Measurements from ENCODE around the gene FARP1. TPM values are rescaled to one million over a fixed set of nuclear protein-coding genes. Genes with fewer than 3 reads are reported as not detected.
"Not testable (repeated sequence)": the region's sequence is repeated elsewhere in the genome, so short reads cannot be mapped to it uniquely, and the experiment has no call there.

The FARP1 gene
- polyA plus RNA-seq, 3 donors: 8.3 to 20.7 (median 9.6) TPM

DNA sequence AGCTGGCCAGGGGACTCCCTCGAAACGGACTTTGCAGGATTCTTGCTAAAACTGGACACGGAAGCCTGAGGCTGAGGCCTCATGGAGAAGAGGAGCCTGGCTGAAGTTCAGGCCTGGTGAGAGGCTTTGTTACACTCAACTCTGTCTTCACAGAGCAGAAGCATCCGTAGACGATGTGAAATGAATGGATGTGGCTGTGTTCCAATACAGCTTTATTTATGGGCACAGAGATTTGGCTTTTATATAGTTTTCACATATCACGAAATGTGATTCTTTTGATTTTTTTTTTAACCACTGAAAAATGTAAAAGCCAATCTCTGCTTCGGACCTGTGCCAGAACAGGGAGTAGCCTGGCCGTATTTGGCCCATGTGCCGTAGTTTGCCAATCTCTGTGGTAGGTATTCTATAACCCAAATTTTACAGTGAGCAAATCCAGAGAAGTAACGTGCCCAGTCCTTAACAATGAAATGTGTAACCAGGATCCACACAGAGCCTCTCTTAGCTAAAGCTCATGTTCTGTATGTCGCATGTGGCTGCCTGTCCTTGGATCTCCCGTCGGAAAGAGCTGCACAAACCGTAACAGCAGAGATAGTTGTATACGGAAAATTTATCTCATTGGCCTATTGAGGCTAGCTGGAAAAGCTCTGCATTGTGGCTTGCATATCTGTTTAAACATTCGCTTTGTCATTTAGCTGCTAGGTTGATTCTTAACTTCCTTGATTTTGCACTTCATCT lies 205.7 kb downstream of the FARP1 start:
- H3K27ac ChIP-seq (ENCODE audit: low read depth, low read length): no peak overlapping the region
- 78 to 84% (median 81%) methylated on average over 16 of the region's 16 CpGs for WGBS, 3 donors

GRCh38 chr13:98349731-98350305 lies 206.9 kb downstream of the FARP1 start:
- 75 to 79% (median 77%) methylated on average over 11 of the region's 11 CpGs for WGBS, 3 donors

GRCh38 chr13:98350746-98351330 lies 207.9 kb downstream of the FARP1 start:
- WGBS, 3 donors: 96 to 98% (median 96%) methylated on average over 9 of the region's 9 CpGs
- H3K27ac ChIP-seq (ENCODE audit: low read depth, low read length): no peak overlapping the region

More at GRCh38 chr13:98349731-98350305, 206.9 kb downstream of the FARP1 start:
- no peak overlapping the region for H3K27ac ChIP-seq (ENCODE audit: low read depth, low read length)

GRCh38 chr13:98351636-98352035 lies 208.7 kb downstream of the FARP1 start:
- WGBS, 3 donors: 94 to 98% (median 94%) methylated on average over 8 of the region's 8 CpGs

DNA sequence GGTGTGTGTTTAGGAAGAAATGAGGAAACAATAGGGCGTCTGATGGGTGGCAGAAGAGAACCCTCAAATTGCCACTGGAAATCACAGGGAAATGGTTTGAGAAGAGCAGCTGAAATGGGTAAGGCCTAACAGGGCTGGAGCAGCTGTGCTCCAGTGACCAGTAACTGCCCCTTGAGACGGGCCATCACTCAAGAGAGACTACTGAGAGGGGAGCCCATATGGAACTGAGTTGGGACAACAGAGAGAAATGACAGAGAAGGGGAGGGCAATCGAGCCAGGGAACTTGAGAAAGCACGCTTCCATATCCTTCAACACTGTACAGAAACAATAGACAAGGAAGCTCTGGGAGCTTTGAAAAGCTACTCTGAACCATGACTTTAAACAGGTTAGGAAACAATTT lies 209.3 kb downstream of the FARP1 start:
- WGBS, 3 donors: 86 to 96% (median 91%) methylated on average over 4 of the region's 4 CpGs
- H3K27ac ChIP-seq (ENCODE audit: low read depth, low read length): no peak overlapping the region

More at GRCh38 chr13:98351636-98352035, 208.7 kb downstream of the FARP1 start:
- H3K27ac ChIP-seq (ENCODE audit: low read depth, low read length): no peak overlapping the region

GRCh38 chr13:98353750-98354149 lies 210.9 kb downstream of the FARP1 start:
- no peak overlapping the region for H3K27ac ChIP-seq (ENCODE audit: low read depth, low read length)
- 65 to 91% (median 78%) methylated on average over 1 of the region's 1 CpG for WGBS, 3 donors

DNA sequence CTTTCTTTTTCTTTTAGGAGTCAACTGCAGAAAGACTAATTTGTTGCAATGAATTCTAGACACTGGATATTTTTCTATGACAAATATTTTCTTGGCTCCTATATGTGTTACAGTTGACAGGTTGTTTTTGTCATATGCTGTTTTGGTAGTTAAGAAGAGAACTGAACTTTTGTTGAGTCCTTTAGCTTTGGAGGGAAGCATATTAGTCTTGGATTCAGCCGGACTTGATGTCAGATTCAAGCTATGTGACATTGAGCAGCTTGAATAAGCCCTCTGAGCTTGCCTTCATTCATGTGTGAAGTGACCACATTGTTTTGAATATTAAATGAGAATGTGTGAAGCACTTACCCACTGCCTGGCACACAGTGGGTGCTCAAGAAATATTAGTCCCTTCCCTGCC lies 216.0 kb downstream of the FARP1 start:
- WGBS, 3 donors: 79 to 85% (median 84%) methylated on average over 1 of the region's 1 CpG
- H3K27ac ChIP-seq (ENCODE audit: low read depth, low read length): no peak overlapping the region

DNA sequence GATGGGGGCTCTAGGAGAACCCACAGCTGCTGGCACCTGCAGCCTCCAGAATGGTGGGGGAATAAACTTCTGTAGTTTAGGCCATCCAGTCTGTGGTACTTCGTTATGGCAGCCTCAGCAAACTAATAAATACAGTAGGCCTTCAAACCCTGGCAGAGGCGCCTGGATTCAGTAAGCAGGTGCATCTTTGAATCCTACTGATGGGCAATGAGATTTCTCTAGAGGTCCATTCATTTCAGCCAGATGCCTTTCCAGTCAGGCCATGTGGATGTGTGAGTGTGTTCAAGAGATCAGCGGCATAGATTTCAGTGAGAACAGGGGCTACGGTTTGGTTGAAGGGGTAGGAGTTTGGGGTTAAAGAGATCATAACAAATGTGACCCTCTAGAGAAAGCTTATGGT lies 217.7 kb downstream of the FARP1 start:
- H3K27ac ChIP-seq (ENCODE audit: low read depth, low read length): no peak overlapping the region
- WGBS, 3 donors: 95 to 97% (median 96%) methylated on average over 4 of the region's 4 CpGs

- WGBS, 3 donors: 94 to 99% (median 98%) methylated on average over 5 of the region's 5 CpGs
- no peak overlapping the region for H3K27ac ChIP-seq (ENCODE audit: low read depth, low read length)
Measured at GRCh38 chr13:98363326-98363725, 220.4 kb downstream of the FARP1 start.

- no peak overlapping the region for H3K27ac ChIP-seq (ENCODE audit: low read depth, low read length)
- 83 to 91% (median 84%) methylated on average over 2 of the region's 2 CpGs for WGBS, 3 donors
Measured at GRCh38 chr13:98364179-98364578, 221.3 kb downstream of the FARP1 start.

DNA sequence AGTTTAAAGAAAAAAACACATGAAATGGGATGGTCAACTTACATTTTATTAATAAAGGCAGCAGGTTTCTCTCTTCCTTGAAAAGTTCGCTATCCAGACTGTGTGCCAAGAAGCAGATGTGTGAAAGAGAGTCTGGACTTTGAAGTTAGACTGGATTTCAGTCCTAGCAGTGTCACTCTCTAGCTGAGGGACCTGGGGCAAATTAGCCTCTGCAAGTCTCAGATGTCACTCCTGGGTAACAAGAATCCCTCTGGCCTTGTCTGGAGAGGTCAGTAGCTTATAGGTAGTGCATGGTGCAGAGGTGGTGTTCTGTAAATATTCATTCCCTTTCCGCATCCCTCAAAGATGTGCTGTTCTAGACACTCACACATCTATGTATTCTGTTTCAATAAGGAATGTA lies 221.8 kb downstream of the FARP1 start:
- no peak overlapping the region for H3K27ac ChIP-seq (ENCODE audit: low read depth, low read length)
- 89 to 96% (median 95%) methylated on average over 2 of the region's 2 CpGs for WGBS, 3 donors

- H3K27ac ChIP-seq (ENCODE audit: low read depth, low read length): no peak overlapping the region
- 80 to 97% (median 93%) methylated on average over 3 of the region's 3 CpGs for WGBS, 3 donors
Measured at GRCh38 chr13:98365302-98365701, 222.4 kb downstream of the FARP1 start.

- WGBS, 3 donors: 91 to 98% (median 94%) methylated on average over 2 of the region's 2 CpGs
- no peak overlapping the region for H3K27ac ChIP-seq (ENCODE audit: low read depth, low read length)
Measured at GRCh38 chr13:98366010-98366409, 223.1 kb downstream of the FARP1 start.

GRCh38 chr13:98366443-98366842 lies 223.5 kb downstream of the FARP1 start:
- no peak overlapping the region for H3K27ac ChIP-seq (ENCODE audit: low read depth, low read length)
- 96 to 98% (median 97%) methylated on average over 7 of the region's 7 CpGs for WGBS, 3 donors

GRCh38 chr13:98366959-98367358 lies 224.1 kb downstream of the FARP1 start:
- no peak overlapping the region for H3K27ac ChIP-seq (ENCODE audit: low read depth, low read length)
- 96 to 100% (median 97%) methylated on average over 4 of the region's 4 CpGs for WGBS, 3 donors

- H3K27ac ChIP-seq (ENCODE audit: low read depth, low read length): no peak overlapping the region
- 79 to 93% (median 79%) methylated on average over 2 of the region's 2 CpGs for WGBS, 3 donors
Measured at GRCh38 chr13:98368019-98368418, 225.1 kb downstream of the FARP1 start.

DNA sequence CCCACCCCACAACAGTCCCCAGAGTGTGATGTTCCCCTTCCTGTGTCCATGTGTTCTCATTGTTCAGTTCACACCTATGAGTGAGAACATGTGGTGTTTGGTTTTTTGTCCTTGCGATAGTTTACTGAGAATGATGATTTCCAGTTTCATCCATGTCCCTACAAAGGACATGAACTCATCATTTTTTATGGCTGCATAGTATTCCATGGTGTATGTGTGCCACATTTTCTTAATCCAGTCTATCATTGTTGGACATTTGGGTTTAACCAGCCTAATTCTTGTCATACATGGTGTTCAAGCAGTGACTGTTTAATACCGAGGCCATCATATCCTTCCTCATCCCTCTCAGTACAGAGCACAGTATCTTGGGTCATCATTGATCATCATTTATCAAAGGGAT lies 226.6 kb downstream of the FARP1 start:
- 96 to 100% (median 97%) methylated on average over 2 of the region's 2 CpGs for WGBS, 3 donors
- H3K27ac ChIP-seq (ENCODE audit: low read depth, low read length): not testable (repeated sequence)

DNA sequence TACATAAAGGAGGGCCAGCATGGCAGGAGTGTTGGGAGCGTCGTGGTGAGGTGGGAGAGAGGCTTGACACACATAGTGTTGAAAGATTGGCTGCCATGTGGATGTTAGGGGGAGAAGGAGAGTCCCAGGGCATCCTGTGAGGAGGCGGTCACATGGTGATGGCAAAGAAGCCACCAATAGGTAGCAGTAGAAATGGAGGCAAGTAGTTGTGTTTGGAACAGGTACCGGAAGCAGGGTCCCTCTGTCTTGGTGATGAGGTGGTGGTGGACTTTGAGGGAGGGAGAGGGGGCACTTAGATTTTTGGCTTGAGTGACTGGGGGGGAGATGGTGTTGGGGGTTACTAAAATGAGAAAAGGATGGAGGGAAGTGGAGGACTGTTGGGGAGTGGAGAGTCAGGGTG lies 227.4 kb downstream of the FARP1 start:
- WGBS, 3 donors: 85 to 97% (median 93%) methylated on average over 4 of the region's 4 CpGs
- H3K27ac ChIP-seq (ENCODE audit: low read depth, low read length): no peak overlapping the region

- no peak overlapping the region for H3K27ac ChIP-seq (ENCODE audit: low read depth, low read length)
- WGBS, 3 donors: 59 to 69% (median 64%) methylated on average over 16 of the region's 16 CpGs
Measured at GRCh38 chr13:98370806-98371515, 228.1 kb downstream of the FARP1 start.
